HepG2 (cell line): ENCODE measurements around the gene NRP1. TPM values are rescaled to one million over a fixed set of nuclear protein-coding genes. Genes with fewer than 3 reads are reported as not detected.

Experiments
- ATAC-seq: fragments of 200-7000 bp; cut with Tn5 transposase; 3 replicates; pipeline ENCODE4 v1.9.1; 2020; ENCODE audit warnings: mild to moderate bottlenecking, moderate library complexity
- BruUV-seq: library from RNA; stranded (reverse); fragments of 400-500 nt; replicated peaks from 2 replicates; lab custom pipeline; 2021; lab: Mats Ljungman, UMichigan
- CTCF ChIA-PET: fragments of 300-600 bp; formaldehyde crosslinking; extraction: SDS; loops from one replicate; lab custom pipeline; 2021; ENCODE audit warnings: low total read pairs, inconsistent platforms, low intra/inter-chr PET ratio; lab: Yijun Ruan, JAX
- POLR2A ChIA-PET: fragments of 350-600 bp; sonication (Branson Sonifier 250); formaldehyde crosslinking; loops from one replicate; lab custom pipeline; 2020; ENCODE audit warnings: antibody characterized with exemption, inconsistent platforms; lab: Yijun Ruan, JAX
- DNase-seq: peaks from one replicate; pipeline ENCODE4 v3.0.0-alpha.2; 2015; ENCODE audit warnings: low spot score
- FAIRE-seq: peaks from 3 replicates; lab custom pipeline; 2011; peaks lifted over from hg19 to GRCh38; lab: Jason Lieb, UNC
- H2AFZ ChIP-seq: one replicate; pipeline ENCODE4 v1.6.1; 2011; ENCODE audit warnings: low read length, inconsistent platforms
- H3K27ac ChIP-seq: fragments of 300-600 bp; 3 replicates; pipeline ENCODE4 v1.8.0; 2011; ENCODE audit warnings: mixed run types, mild to moderate bottlenecking, mixed read lengths, low read length, inconsistent platforms; ENCODE audit not compliant: insufficient read depth; ENCODE audit errors: extremely low read length
- H3K27me3 ChIP-seq, 2 experiments: fragments of 200-600 bp in 1 of 2; 2 replicates in 1 of 2; 3 replicates in 1 of 2; pipeline versions ENCODE4 v1.6.0 to v1.8.0; 2011; ENCODE audit warnings: low read length in 2 of 2, mild to moderate bottlenecking in 2 of 2, moderate library complexity in 2 of 2, inconsistent platforms in 1 of 2; ENCODE audit not compliant: insufficient read depth in 2 of 2, control insufficient read depth in 1 of 2
- H3K36me3 ChIP-seq, 2 experiments: fragments of 200-600 bp in 1 of 2; replicated peaks in 1 of 2; 2 replicates in 1 of 2; 3 replicates in 1 of 2; pipeline versions ENCODE4 v1.5.1 to v1.8.0; 2011; ENCODE audit warnings: low read length in 2 of 2, inconsistent platforms in 1 of 2; ENCODE audit not compliant: insufficient read depth in 2 of 2, control insufficient read depth in 1 of 2
- H3K4me1 ChIP-seq: 2 replicates; pipeline ENCODE4 v1.5.1; 2012; ENCODE audit warnings: low read length, inconsistent platforms; ENCODE audit not compliant: insufficient read depth
- H3K4me2 ChIP-seq: 2 replicates; pipeline ENCODE4 v1.6.0; 2011; ENCODE audit warnings: low read depth, low read length, inconsistent platforms
- H3K4me3 ChIP-seq, 3 experiments: fragments of 200-600 bp in 1 of 3; sonication (generic), shearing (Covaris generic) in 1 of 3; replicated peaks in 1 of 3; 2 replicates each; pipeline ENCODE4 v1.5.1; 2011 to 2016; ENCODE audit warnings: low read length in 3 of 3, inconsistent platforms in 2 of 3, low read depth in 2 of 3, mild to moderate bottlenecking in 2 of 3, control low read depth in 1 of 3, mixed read lengths in 1 of 3; ENCODE audit not compliant: insufficient read depth in 1 of 3
- H3K79me2 ChIP-seq: one replicate; pipeline ENCODE4 v1.6.1; 2011; ENCODE audit warnings: low read length, inconsistent platforms; ENCODE audit not compliant: insufficient read depth
- H3K9ac ChIP-seq: 2 replicates; pipeline ENCODE4 v1.6.0; 2011; ENCODE audit warnings: mild to moderate bottlenecking, low read depth, low read length, inconsistent platforms; ENCODE audit not compliant: insufficient read depth
- H3K9me3 ChIP-seq: 2 replicates; pipeline ENCODE4 v1.5.1; 2012; ENCODE audit warnings: mild to moderate bottlenecking, low read length
- H4K20me1 ChIP-seq: 2 replicates; pipeline ENCODE4 v1.6.0; 2011; ENCODE audit warnings: inconsistent platforms, mild to moderate bottlenecking, low read length, moderate library complexity; ENCODE audit not compliant: insufficient read depth
- AGO1 ChIP-seq: fragments of 200-400 bp; formaldehyde crosslinking; IDR thresholded peaks from 2 replicates; pipeline ENCODE4 v1.6.1; 2017; ENCODE audit warnings: mild to moderate bottlenecking, low read depth, low read length, moderate library complexity; ENCODE audit not compliant: poor library complexity, severe bottlenecking
- MTF2 ChIP-seq: sonication (generic); formaldehyde crosslinking; IDR thresholded peaks from 2 replicates; pipeline ENCODE4 v1.5.0; 2020; ENCODE audit warnings: missing genetic modification reagents, borderline replicate concordance
- SRSF9 ChIP-seq: fragments of 200-400 bp; formaldehyde crosslinking; IDR thresholded peaks from 2 replicates; pipeline ENCODE4 v1.6.1; 2018; ENCODE audit warnings: borderline replicate concordance, mild to moderate bottlenecking, low read depth, low read length; ENCODE audit not compliant: insufficient read depth, poor library complexity, severe bottlenecking
- TBX3 ChIP-seq: fragments of 450-650 bp; IDR thresholded peaks from 2 replicates; pipeline ENCODE4 v1.6.1; 2017; ENCODE audit warnings: antibody characterized with exemption, mild to moderate bottlenecking, inconsistent platforms, borderline replicate concordance
- ZNF550 ChIP-seq: sonication (generic); formaldehyde crosslinking; IDR thresholded peaks from 2 replicates; pipeline ENCODE4 v1.4.0; 2020; ENCODE audit warnings: mild to moderate bottlenecking, missing genetic modification reagents, borderline replicate concordance
- ZNF614 ChIP-seq: IDR thresholded peaks from 2 replicates; pipeline ENCODE4 v1.6.1; 2018; ENCODE audit warnings: missing biosample characterization, missing genetic modification reagents, inconsistent platforms, borderline replicate concordance
- ZNF746 ChIP-seq: sonication (generic); formaldehyde crosslinking; IDR thresholded peaks from 2 replicates; pipeline ENCODE4 v1.8.0; 2022; ENCODE audit warnings: mild to moderate bottlenecking, missing genetic modification reagents
- ZNF792 ChIP-seq: IDR thresholded peaks from 2 replicates; pipeline ENCODE4 v1.6.1; 2016
- ZNF839 ChIP-seq: sonication (generic); formaldehyde crosslinking; IDR thresholded peaks from 2 replicates; pipeline ENCODE4 v1.4.0; 2020; ENCODE audit warnings: missing genetic modification reagents, mild to moderate bottlenecking, borderline replicate concordance
- WGBS: methylation state at CpG from one replicate; pipeline ENCODE4 v1.1.6; 2017; ENCODE audit warnings: low lambda C conversion rate; 5-methylcytosine and 5-hydroxymethylcytosine counted together
- in situ Hi-C: cut with HindIII; loops from 2 replicates; pipeline ENCODE4 v1.10.0; 2017; ENCODE audit warnings: low pct_unique_long_range_greater_than_20kb; ENCODE audit not compliant: extremely low pct_ligation_motif_present
- intact Hi-C: fragments of 100-400 bp; cut with micrococcal nuclease; formaldehyde crosslinking; loops from one replicate; pipeline ENCODE4 v1.10.0; 2022; ENCODE audit not compliant: unreplicated experiment
- polyA plus RNA-seq, 8 experiments: library from polyadenylated mRNA; depleted of rRNA in 3 of 8; stranded (reverse) in 7 of 8; unstranded in 1 of 8; fragments of >200 nt; fragmentation: Illumina TruSeq in 4 of 8; extraction: Trizol in 4 of 8; gene quantifications; 2 replicates each; pipeline versions ENCODE4 v1.2.1 to v1.2.3, GENCODE V29; 2011 to 2016; ENCODE audit warnings: low read depth in 4 of 8, missing spikeins in 1 of 8, mixed read lengths in 1 of 8; ENCODE audit not compliant: insufficient read depth in 1 of 8
- total RNA-seq, 5 experiments: library from RNA; depleted of rRNA; stranded (reverse); fragments of >200 nt; fragmentation: Illumina TruSeq; extraction: Trizol; gene quantifications; 2 replicates each; pipeline ENCODE4 v1.2.3, GENCODE V29; 2016; ENCODE audit warnings: low read depth in 1 of 5
- TF ChIP-seq, protein P1 (sequence below): sonication (generic); formaldehyde crosslinking; IDR thresholded peaks from 2 replicates; pipeline ENCODE4 v1.5.0; 2020; ENCODE audit warnings: missing genetic modification reagents
- TF ChIP-seq, protein P2 (sequence below): sonication (generic); formaldehyde crosslinking; IDR thresholded peaks from 2 replicates; pipeline ENCODE4 v1.5.0; 2020; ENCODE audit warnings: mild to moderate bottlenecking, missing genetic modification reagents, borderline replicate concordance

NRP1 gene
- total and polyA plus RNA-seq, 2 of the 13 experiments (the other 11 are each of a cell fraction or from before 2014, with no cell fraction given) = 5.3 to 5.8 TPM

- TF ChIP-seq, protein P1, sequence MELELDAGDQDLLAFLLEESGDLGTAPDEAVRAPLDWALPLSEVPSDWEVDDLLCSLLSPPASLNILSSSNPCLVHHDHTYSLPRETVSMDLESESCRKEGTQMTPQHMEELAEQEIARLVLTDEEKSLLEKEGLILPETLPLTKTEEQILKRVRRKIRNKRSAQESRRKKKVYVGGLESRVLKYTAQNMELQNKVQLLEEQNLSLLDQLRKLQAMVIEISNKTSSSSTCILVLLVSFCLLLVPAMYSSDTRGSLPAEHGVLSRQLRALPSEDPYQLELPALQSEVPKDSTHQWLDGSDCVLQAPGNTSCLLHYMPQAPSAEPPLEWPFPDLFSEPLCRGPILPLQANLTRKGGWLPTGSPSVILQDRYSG = no peak
- TF ChIP-seq ZNF792 (CRISPR knock-in tag) (no peak), ZNF550 (CRISPR knock-in tag) (no peak)
Observed at GRCh38 chr10:33189808-33190207, 144.7 kb downstream of the NRP1 start (continued).

DNA sequence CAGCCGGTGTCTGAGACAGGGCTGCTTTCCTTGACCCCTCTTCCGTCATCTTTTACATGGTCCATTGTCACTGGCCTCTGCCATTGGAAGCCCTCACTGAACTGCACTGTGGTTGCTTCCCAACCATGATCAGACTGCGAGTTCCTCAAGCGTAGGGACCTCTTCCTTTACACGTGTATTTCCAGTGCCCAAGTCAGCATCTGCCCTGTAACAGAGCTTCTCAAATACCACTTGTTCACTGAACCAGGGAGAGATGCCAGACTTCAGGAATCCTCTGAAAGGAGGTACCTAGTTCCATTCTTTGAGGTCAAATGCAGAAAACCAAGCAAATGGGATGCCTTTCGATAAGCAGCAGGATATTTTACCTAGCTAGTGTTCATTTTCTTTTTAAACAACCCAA lies 145.1 kb downstream of the NRP1 start:
- H3K4me1 ChIP-seq = peaks cover 15% of the 10 kb centered on the region
- no peaks in the 10 kb centered on the region for H4K20me1 ChIP-seq
- POLR2A ChIA-PET = no interaction called here
- ATAC-seq (no peak), FAIRE-seq (no peak), DNase-seq (no peak)
- BruUV-seq = no TSS peak
- no peak overlapping the region for H2AFZ ChIP-seq
- H3K9ac ChIP-seq = no peak overlapping the region
- TF ChIP-seq ZNF614 (CRISPR knock-in tag) = no peak
- no peak for TF ChIP-seq SRSF9
- no peak for TF ChIP-seq ZNF839 (CRISPR knock-in tag)
- no peak for TF ChIP-seq ZNF746
- TF ChIP-seq, protein P2, sequence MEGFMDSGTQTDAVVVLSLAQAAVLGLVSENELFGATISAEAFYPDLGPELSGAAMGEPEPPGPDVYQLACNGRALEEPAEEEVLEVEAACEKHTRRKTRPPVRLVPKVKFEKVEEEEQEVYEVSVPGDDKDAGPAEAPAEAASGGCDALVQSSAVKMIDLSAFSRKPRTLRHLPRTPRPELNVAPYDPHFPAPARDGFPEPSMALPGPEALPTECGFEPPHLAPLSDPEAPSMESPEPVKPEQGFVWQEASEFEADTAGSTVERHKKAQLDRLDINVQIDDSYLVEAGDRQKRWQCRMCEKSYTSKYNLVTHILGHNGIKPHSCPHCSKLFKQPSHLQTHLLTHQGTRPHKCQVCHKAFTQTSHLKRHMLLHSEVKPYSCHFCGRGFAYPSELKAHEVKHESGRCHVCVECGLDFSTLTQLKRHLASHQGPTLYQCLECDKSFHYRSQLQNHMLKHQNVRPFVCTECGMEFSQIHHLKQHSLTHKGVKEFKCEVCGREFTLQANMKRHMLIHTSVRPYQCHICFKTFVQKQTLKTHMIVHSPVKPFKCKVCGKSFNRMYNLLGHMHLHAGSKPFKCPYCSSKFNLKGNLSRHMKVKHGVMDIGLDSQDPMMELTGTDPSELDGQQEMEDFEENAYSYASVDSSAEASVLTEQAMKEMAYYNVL (CRISPR knock-in tag) = no peak
- no peak for TF ChIP-seq MTF2
- TF ChIP-seq AGO1 = no peak
- TF ChIP-seq TBX3 = no peak
- intact Hi-C loops (no loop called here), in situ Hi-C loops (loop anchor here (5.0 kb wide), 1 partner anchor 128 kb away; no protein-coding TSS in a partner anchor)
- H3K9me3 ChIP-seq = no peaks in the 10 kb centered on the region
- CTCF ChIA-PET = no interaction called here
- H3K79me2 ChIP-seq = no peaks in the 10 kb centered on the region
- H3K4me3 ChIP-seq = no peak overlapping the region
- H3K4me2 ChIP-seq = no peak overlapping the region
- no peak overlapping the region for H3K27ac ChIP-seq
- no peaks in the 10 kb centered on the region for H3K27me3 ChIP-seq
- WGBS = 92% methylated on average over 6 of the region's 6 CpGs
- H3K36me3 ChIP-seq = no peaks in the 10 kb centered on the region
